Activated B cell treated with CpG ODN at 0.5 μM for 24 hours (primary cell): Measurements from ENCODE around the gene TUBB4B. TPM values are rescaled to one million over a fixed set of nuclear protein-coding genes. Genes with fewer than 3 reads are reported as not detected.

Experiments
- ATAC-seq: fragments of 200-7000 bp; cut with Tn5 transposase; one replicate; pipeline ENCODE4 v1.10.0; 2021; ENCODE audit warnings: low read depth, mild to moderate bottlenecking, moderate library complexity
- CTCF ChIA-PET: fragments of 350-600 bp; sonication (Branson Sonifier 250); formaldehyde crosslinking; loops from one replicate; lab custom pipeline; 2021; ENCODE audit warnings: antibody characterized with exemption; lab: Charles Lee
- POLR2A ChIA-PET: fragments of 350-600 bp; sonication (Branson Sonifier 250); formaldehyde crosslinking; loops from one replicate; lab custom pipeline; 2021; ENCODE audit warnings: antibody characterized with exemption; lab: Charles Lee
- DNase-seq: peaks from one replicate; pipeline ENCODE4 v3.0.0; 2022
- H3K27ac Mint-ChIP-seq: one replicate; pipeline ENCODE4 v1.8.0; 2020; ENCODE audit warnings: mixed read lengths
- H3K27me3 Mint-ChIP-seq: one replicate; pipeline ENCODE4 v1.8.0; 2021; ENCODE audit warnings: mixed read lengths
- H3K36me3 Mint-ChIP-seq: one replicate; pipeline ENCODE4 v1.8.0; 2021; ENCODE audit warnings: low read depth, mixed read lengths
- H3K4me1 Mint-ChIP-seq: one replicate; pipeline ENCODE4 v1.8.0; 2021; ENCODE audit warnings: mixed read lengths
- H3K4me3 Mint-ChIP-seq: one replicate; pipeline ENCODE4 v1.8.0; 2020; ENCODE audit warnings: mild to moderate bottlenecking, mixed read lengths
- H3K9me3 Mint-ChIP-seq: one replicate; pipeline ENCODE4 v1.8.0; 2020; ENCODE audit warnings: mixed read lengths
- CTCF ChIP-seq: fragments of 200-600 bp; IDR thresholded peaks from one replicate; pipeline ENCODE4 v1.8.0; 2022; ENCODE audit warnings: antibody characterized with exemption, mild to moderate bottlenecking
- intact Hi-C: fragments of 100-400 bp; cut with micrococcal nuclease; formaldehyde crosslinking; loops from one replicate; pipeline ENCODE4 v1.15.1; 2024
- total RNA-seq: library from RNA; stranded (reverse); gene quantifications from 2 replicates; pipeline ENCODE4 v1.2.3, GENCODE V29; 2022

Gene TUBB4B
- total RNA-seq, 1 donor from 2014 or later: 182 TPM

GRCh38 chr9:137268538-137269201 lies 27.6 kb downstream of the TUBB4B start:
- no peak for TF ChIP-seq CTCF
- ChIA-PET CTCF (interaction anchor here (1.0 kb wide), 1 partner anchor 32 kb away, joined by 3 read pairs; no protein-coding TSS in a partner anchor), POLR2A (interaction anchor here (0.6 to 3.2 kb wide), 8 partner anchors 9 to 136 kb away, joined by 3 to 20 read pairs (median 6); partner anchors contain the start of genes TOR4A and TUBB4B)
- Mint-ChIP-seq H3K27me3 (no peaks in the 10 kb centered on the region), H3K9me3 (no peaks in the 10 kb centered on the region), H3K4me3 (peak overlapping the region; percentile 33), H3K27ac (peak overlapping the region; percentile 44), H3K36me3 (peaks cover 47% of the 10 kb centered on the region), H3K4me1 (peaks cover 36% of the 10 kb centered on the region)
- intact Hi-C loops: loop anchor here (1.0 to 2.0 kb wide), 2 partner anchors 13 to 28 kb away; partner anchors contain the start of genes NELFB and TUBB4B
- DNase-seq (no peak), ATAC-seq (no peak)

GRCh38 chr9:137269231-137269772 lies 28.2 kb downstream of the TUBB4B start:
- ChIA-PET POLR2A (interaction anchor here (0.7 to 3.2 kb wide), 6 partner anchors 8 to 183 kb away, joined by 3 to 20 read pairs (median 4); partner anchors contain the start of genes MAN1B1, TOR4A and TUBB4B), CTCF (interaction anchor here (1.0 kb wide), 1 partner anchor 33 kb away, joined by 3 read pairs; no protein-coding TSS in a partner anchor)
- H3K27me3 Mint-ChIP-seq: no peaks in the 10 kb centered on the region
- TF ChIP-seq CTCF: no peak
- peak overlapping the region; percentile 33 for H3K4me3 Mint-ChIP-seq
- H3K4me1 Mint-ChIP-seq: peaks cover 39% of the 10 kb centered on the region
- peak overlapping the region; percentile 44 for H3K27ac Mint-ChIP-seq
- H3K9me3 Mint-ChIP-seq: no peaks in the 10 kb centered on the region
- peaks cover 41% of the 10 kb centered on the region for H3K36me3 Mint-ChIP-seq
- peak; percentile 9 for ATAC-seq
- intact Hi-C loops: loop anchor here (2.0 kb wide), 1 partner anchor 29 kb away; the partner anchor contains the start of gene TUBB4B
- DNase-seq: no peak

GRCh38 chr9:137270929-137271695 lies 30.0 kb downstream of the TUBB4B start:
- no peak for TF ChIP-seq CTCF
- ChIA-PET POLR2A (interaction anchor here (0.6 kb wide), 1 partner anchor 723 kb away, joined by 3 read pairs; no protein-coding TSS in a partner anchor), CTCF (no interaction called here)
- DNase-seq (no peak), ATAC-seq (no peak)
- Mint-ChIP-seq H3K36me3 (peaks cover 34% of the 10 kb centered on the region), H3K4me1 (peaks cover 57% of the 10 kb centered on the region), H3K27ac (no peak overlapping the region), H3K27me3 (no peaks in the 10 kb centered on the region), H3K4me3 (no peak overlapping the region), H3K9me3 (no peaks in the 10 kb centered on the region)
- intact Hi-C loops: no loop called here

- peaks cover 34% of the 10 kb centered on the region for H3K36me3 Mint-ChIP-seq
- ATAC-seq (no peak), DNase-seq (no peak)
- H3K9me3 Mint-ChIP-seq: no peaks in the 10 kb centered on the region
- ChIA-PET POLR2A (interaction anchor here (0.6 kb wide), 1 partner anchor 724 kb away, joined by 3 read pairs; no protein-coding TSS in a partner anchor), CTCF (no interaction called here)
- peaks cover 59% of the 10 kb centered on the region for H3K4me1 Mint-ChIP-seq
- TF ChIP-seq CTCF: no peak
- H3K27me3 Mint-ChIP-seq: no peaks in the 10 kb centered on the region
- no peak overlapping the region for H3K27ac Mint-ChIP-seq
- intact Hi-C loops: no loop called here
- no peak overlapping the region for H3K4me3 Mint-ChIP-seq
Observed at GRCh38 chr9:137271696-137272076, 30.6 kb downstream of the TUBB4B start.
